Measurements from ENCODE around the gene PARD6G.

Gene PARD6G

DNA sequence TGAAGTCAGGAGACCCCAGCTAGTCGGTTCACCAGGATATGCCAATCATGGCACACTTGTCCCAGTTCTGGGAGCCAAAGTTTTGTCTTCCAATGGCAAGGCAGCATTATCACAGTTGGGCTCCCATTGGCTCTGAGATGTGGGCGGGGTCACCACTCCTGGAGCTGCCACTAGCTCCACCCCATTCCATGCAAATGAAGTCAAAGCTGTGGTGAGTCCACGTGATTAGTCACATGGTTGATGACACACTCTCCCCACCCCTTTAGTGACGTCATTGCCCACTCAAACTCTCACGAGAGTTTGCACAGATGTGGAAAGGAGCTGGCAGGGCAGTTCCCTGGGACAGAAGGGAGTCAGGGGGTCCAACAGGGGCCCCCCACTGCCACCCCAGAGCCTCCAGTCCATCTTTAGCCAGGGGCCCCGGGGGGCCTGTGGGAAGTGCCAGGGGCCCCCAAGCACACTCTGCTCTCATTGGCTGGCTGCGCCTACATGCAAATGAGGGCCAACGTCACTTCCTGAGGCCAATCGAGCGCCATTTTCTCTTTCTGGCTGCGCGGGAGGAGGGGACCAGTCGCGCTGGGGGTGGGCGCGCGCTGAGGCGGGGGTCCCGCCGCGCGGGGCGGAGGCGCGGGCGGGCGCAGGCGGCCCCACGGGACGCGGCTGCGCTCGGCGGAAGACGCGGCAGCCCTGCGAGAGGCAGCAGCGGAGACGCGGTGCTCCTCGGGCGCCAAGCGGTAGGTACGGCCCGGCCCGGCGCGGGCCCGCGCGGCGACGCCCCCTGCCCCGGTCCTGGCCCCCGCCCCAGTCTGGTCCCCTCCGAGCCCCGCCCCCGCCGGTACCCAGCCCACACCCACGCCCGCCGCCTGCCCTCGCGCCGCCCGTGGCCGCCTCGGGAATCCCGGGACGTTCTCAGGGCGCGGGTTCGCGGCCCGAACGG is 138.3 kb downstream of the PARD6G start, which contains the start of gene ADNP2:
Gene ADNP2, plus strand, starts transcription at position 524 of the 937 bp plus-strand sequence. CDS start 8,281 bp downstream, outside the sequence.
- Histone ChIP-seq H3F3A (ENCODE audit: insufficient read depth, low read length) (no peaks in the 10 kb centered on the region), H3K27ac (ENCODE audit: low read depth, low read length, poor library complexity, severe bottlenecking) (peak within 1 kb of the TSS; percentile 73), H3K27me3 (ENCODE audit: insufficient read depth, low read length) (no peaks in the 10 kb centered on the region; the same call in 1 of the 2 replicates), H3K4me2 (ENCODE audit: low read length) (peak within 1 kb of the TSS; percentile 72), H3K9me3 (ENCODE audit: low read length) (no peaks in the 10 kb centered on the region), H3K79me2 (ENCODE audit: insufficient read depth, low read length) (peaks cover 41% of the 10 kb centered on the region), H3K36me3 (ENCODE audit: insufficient read depth, low read length) (peaks cover 10% of the 10 kb centered on the region), H2AFZ (ENCODE audit: low read length) (peak within 1 kb of the TSS; percentile 75; the same call in 1 of the 2 replicates), H4K20me1 (ENCODE audit: insufficient read depth, low read length) (no peaks in the 10 kb centered on the region; the same call in 1 of the 2 replicates), H3K9me2 (ENCODE audit: low read depth, low read length) (no peaks in the 10 kb centered on the region), H3K9ac (ENCODE audit: low read length) (peak within 1 kb of the TSS; percentile 65), H3K4me1 (ENCODE audit: insufficient read depth, low read length, severe bottlenecking) (peaks cover 29% of the 10 kb centered on the region), H3K4me3 (ENCODE audit: low read depth, low read length, poor library complexity, severe bottlenecking) (peak within 1 kb of the TSS; percentile 73)
- no peak for TF ChIP-seq EZH2 (IDR thresholded peaks at IDR 0.05; ENCODE audit: borderline replicate concordance, low read length)

DNA sequence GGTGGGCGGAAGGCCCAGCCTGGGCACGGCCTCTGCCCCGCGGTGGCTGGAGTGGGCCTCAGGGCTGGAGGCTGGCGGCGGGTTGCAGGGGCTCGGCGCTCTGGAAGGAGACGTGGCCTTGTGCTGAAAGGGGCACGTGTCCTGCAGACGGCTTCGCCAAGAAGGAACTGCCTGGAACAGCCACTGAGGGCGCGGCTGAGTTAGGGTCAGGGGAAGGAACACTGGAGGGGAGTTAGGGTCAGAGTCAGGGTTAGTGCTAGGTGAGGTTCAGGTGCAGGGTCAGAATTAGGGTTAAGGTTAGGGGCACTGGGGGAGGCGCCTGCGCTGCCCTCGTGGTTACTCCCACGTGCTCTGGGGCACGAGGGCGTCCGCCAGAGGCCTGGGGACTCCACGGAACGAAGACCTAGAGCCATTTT is 139.2 kb downstream of the PARD6G start:
- no peak overlapping the region for H2AFZ ChIP-seq (ENCODE audit: low read length)
- peaks cover 29% of the 10 kb centered on the region for H3K4me1 ChIP-seq (ENCODE audit: insufficient read depth, low read length, severe bottlenecking)
- peaks cover 10% of the 10 kb centered on the region for H3K36me3 ChIP-seq (ENCODE audit: insufficient read depth, low read length)
- no peaks in the 10 kb centered on the region for H4K20me1 ChIP-seq (ENCODE audit: insufficient read depth, low read length)
- H3F3A ChIP-seq (ENCODE audit: insufficient read depth, low read length): no peaks in the 10 kb centered on the region
- H3K79me2 ChIP-seq (ENCODE audit: insufficient read depth, low read length): peaks cover 33% of the 10 kb centered on the region
- no peak overlapping the region for H3K4me3 ChIP-seq (ENCODE audit: low read depth, low read length, poor library complexity, severe bottlenecking)
- H3K9ac ChIP-seq (ENCODE audit: low read length): no peak overlapping the region
- H3K9me2 ChIP-seq (ENCODE audit: low read depth, low read length): no peaks in the 10 kb centered on the region
- no peaks in the 10 kb centered on the region for H3K9me3 ChIP-seq (ENCODE audit: low read length)
- TF ChIP-seq, protein P1, sequence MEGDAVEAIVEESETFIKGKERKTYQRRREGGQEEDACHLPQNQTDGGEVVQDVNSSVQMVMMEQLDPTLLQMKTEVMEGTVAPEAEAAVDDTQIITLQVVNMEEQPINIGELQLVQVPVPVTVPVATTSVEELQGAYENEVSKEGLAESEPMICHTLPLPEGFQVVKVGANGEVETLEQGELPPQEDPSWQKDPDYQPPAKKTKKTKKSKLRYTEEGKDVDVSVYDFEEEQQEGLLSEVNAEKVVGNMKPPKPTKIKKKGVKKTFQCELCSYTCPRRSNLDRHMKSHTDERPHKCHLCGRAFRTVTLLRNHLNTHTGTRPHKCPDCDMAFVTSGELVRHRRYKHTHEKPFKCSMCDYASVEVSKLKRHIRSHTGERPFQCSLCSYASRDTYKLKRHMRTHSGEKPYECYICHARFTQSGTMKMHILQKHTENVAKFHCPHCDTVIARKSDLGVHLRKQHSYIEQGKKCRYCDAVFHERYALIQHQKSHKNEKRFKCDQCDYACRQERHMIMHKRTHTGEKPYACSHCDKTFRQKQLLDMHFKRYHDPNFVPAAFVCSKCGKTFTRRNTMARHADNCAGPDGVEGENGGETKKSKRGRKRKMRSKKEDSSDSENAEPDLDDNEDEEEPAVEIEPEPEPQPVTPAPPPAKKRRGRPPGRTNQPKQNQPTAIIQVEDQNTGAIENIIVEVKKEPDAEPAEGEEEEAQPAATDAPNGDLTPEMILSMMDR (IDR thresholded peaks at IDR 0.05; ENCODE audit: low read length): no peak
- no peak for TF ChIP-seq EZH2 (IDR thresholded peaks at IDR 0.05; ENCODE audit: borderline replicate concordance, low read length)
- H3K27ac ChIP-seq (ENCODE audit: low read depth, low read length, poor library complexity, severe bottlenecking): no peak overlapping the region
- no peaks in the 10 kb centered on the region; the same call in 1 of the 2 replicates for H3K27me3 ChIP-seq (ENCODE audit: insufficient read depth, low read length)
- no peak overlapping the region for H3K4me2 ChIP-seq (ENCODE audit: low read length)

DNA sequence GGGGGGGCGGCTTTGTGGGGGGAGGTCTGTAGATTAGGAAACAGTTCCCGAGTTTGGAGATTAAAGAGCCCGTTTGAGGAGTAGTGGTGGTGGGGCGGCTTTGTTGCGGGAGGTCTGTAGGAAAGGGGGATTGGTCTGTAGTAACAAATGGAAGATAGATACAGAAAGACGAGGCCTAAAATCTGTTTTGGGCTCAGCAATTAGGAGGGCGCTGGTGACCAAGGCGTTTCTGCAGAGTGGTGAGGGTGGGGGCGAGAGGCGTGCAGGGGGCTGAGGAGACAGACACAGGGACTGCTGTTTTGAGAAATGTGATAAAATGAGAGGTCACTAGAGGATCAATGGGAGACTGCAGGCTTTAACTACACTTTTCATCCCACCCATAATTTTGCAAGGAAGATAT is 139.9 kb downstream of the PARD6G start:
- Histone ChIP-seq H3K36me3 (ENCODE audit: insufficient read depth, low read length) (peaks cover 10% of the 10 kb centered on the region), H3K27ac (ENCODE audit: low read depth, low read length, poor library complexity, severe bottlenecking) (no peak overlapping the region), H3K27me3 (ENCODE audit: insufficient read depth, low read length) (no peaks in the 10 kb centered on the region; the same call in 1 of the 2 replicates), H3K4me2 (ENCODE audit: low read length) (no peak overlapping the region), H2AFZ (ENCODE audit: low read length) (no peak overlapping the region), H3K9me2 (ENCODE audit: low read depth, low read length) (no peaks in the 10 kb centered on the region), H4K20me1 (ENCODE audit: insufficient read depth, low read length) (no peaks in the 10 kb centered on the region), H3K9me3 (ENCODE audit: low read length) (no peaks in the 10 kb centered on the region), H3K4me1 (ENCODE audit: insufficient read depth, low read length, severe bottlenecking) (peaks cover 29% of the 10 kb centered on the region), H3F3A (ENCODE audit: insufficient read depth, low read length) (no peaks in the 10 kb centered on the region), H3K4me3 (ENCODE audit: low read depth, low read length, poor library complexity, severe bottlenecking) (no peak overlapping the region), H3K9ac (ENCODE audit: low read length) (no peak overlapping the region), H3K79me2 (ENCODE audit: insufficient read depth, low read length) (peaks cover 25% of the 10 kb centered on the region)
- no peak for TF ChIP-seq EZH2 (IDR thresholded peaks at IDR 0.05; ENCODE audit: borderline replicate concordance, low read length)
- TF ChIP-seq, protein P1 (IDR thresholded peaks at IDR 0.05; ENCODE audit: low read length): no peak

Data from OCI-LY1 (cell line).